Fibroblast of villous mesenchyme (primary cell): ENCODE results near the gene ARL5B. TPM values are rescaled to one million over a fixed set of nuclear protein-coding genes. Genes with fewer than 3 reads are reported as not detected.

Source experiments
- DNase-seq: peaks from one replicate; pipeline ENCODE4 v3.0.0-alpha.2; 2010; ENCODE audit warnings: low read depth
- H3K4me3 ChIP-seq: 2 replicates; pipeline ENCODE4 v1.5.1; 2011; ENCODE audit warnings: low read depth, mild to moderate bottlenecking, low read length
- total RNA-seq: library from RNA; depleted of rRNA; stranded (reverse); fragments of >200 nt; gene quantifications from 2 replicates; pipeline ENCODE4 v1.2.3, GENCODE V29; 2012
- TF ChIP-seq, protein P1 (sequence below): IDR thresholded peaks from 2 replicates; pipeline ENCODE4 v1.5.1; 2012; ENCODE audit warnings: low read depth, mild to moderate bottlenecking, low read length; ENCODE audit not compliant: insufficient read depth

The ARL5B gene
- total RNA-seq, 1 donor: 22.9 TPM

DNA sequence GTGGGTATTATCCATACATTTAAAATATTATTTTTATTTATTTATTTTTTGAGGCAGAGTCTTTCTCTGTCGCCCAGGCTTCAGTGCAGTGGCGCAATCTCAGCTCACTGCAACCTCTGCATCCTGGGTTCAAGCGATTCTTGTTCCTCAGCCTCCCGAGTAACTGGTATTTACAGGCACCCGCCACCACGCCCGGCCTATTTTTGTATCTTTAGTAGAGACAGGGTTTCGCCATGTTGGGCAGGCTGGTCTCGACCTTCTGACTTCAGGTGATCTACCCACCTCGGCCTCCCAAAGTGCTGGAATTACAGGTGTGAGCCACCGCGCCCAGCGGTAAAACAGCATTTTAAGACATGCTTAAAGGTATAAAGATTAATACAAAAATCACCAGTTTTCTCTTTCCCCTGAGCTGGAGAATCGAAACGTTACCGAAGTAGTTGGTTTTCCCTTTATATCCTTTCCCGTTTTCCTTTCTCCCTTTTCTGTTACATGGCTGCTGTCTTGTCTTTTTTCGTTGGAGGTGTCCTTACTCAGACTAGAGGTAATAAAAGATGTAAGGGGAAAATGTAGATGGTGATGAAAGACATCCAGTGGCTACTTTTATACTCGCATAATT is 1.7 kb downstream of the ARL5B start:
- H3K4me3 ChIP-seq: peak overlapping the region; percentile 99
- TF ChIP-seq, protein P1, sequence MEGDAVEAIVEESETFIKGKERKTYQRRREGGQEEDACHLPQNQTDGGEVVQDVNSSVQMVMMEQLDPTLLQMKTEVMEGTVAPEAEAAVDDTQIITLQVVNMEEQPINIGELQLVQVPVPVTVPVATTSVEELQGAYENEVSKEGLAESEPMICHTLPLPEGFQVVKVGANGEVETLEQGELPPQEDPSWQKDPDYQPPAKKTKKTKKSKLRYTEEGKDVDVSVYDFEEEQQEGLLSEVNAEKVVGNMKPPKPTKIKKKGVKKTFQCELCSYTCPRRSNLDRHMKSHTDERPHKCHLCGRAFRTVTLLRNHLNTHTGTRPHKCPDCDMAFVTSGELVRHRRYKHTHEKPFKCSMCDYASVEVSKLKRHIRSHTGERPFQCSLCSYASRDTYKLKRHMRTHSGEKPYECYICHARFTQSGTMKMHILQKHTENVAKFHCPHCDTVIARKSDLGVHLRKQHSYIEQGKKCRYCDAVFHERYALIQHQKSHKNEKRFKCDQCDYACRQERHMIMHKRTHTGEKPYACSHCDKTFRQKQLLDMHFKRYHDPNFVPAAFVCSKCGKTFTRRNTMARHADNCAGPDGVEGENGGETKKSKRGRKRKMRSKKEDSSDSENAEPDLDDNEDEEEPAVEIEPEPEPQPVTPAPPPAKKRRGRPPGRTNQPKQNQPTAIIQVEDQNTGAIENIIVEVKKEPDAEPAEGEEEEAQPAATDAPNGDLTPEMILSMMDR: no peak
- no peak for DNase-seq

DNA sequence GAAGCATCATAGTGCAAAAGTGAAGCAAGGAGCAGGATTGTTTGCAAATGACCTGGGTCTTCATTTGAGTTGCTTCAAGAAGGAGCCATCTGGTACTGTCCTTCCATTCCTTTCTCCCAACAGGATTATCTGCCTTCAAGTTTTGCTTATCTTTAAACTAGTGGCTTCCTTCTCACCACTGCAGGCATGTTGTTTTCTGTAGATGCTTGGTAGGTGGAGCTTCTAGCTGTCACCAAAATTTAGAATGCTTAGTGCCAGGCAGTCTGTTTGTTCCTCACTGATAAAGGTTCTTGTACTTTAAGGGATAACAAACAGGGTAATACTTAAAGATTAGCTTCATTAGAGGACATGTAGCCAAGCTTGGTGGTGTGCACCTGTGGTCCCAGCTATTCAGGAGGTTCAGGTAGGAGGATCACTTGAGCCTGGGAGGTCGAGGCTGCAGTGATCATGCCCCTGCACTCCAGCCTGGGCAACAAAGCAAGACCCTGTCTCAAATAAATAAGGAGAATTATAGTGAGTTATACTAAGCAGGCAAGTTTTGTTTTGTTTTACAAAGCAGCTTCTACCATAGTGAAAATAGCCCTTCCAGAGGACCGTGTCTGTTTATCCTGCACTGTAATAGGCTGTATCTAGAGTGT is 5.7 kb downstream of the ARL5B start:
- TF ChIP-seq, protein P1: no peak
- no peak for DNase-seq
- no peak overlapping the region for H3K4me3 ChIP-seq

DNA sequence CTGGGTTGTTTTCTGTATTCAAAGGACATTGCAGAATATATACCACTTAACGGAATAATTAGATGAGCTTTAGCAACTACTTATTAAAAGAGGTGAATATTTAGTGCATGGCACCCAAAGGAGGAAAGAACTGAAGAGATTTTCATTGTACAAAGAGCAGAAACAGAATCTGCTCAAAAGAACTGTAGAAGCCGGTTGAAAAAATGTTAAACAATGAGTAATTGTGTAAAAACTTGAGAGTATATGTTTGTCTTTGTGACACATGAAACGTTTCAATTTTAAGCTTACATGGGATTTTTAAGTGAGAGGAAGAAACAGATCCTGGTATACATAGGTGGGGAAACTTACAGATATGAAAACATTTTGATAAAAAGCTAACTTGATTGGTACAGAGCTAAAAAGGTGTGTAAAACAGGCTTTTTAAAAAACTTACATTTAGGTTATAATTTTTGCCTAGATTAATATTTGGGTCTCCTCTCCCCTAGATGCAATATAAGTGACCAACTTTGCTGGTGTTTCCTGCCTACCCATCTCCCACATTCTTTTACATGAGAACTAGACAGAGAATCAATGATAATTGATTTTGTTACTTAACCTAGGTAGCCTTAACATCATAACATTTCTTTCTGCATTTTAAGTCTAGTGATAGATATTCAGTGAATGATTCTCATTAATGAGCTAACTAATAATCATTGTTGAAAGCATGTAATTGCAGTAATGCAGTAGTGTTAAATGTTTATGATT is 6.8 kb downstream of the ARL5B start:
- DNase-seq: no peak
- H3K4me3 ChIP-seq: no peak overlapping the region
- TF ChIP-seq, protein P1: no peak

DNA sequence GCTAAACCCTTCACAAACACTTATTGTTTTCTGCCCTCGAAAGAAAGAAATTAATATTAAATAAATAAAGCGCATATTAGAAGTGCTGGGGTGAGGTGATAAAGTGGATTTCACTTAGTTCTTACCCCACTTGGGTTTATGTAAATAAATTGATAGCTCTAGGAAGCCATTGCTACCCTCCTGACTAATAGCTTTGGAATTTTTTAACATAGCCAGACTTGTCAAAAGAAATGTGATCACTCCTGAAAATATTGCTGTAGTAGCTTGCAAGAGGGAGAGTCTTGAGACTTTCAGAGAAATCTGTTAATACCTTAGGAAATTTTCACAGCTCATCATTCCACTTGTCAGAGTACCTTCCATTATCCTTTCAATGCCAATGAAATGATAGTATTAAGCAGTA is 7.6 kb downstream of the ARL5B start:
- no peak overlapping the region for H3K4me3 ChIP-seq
- TF ChIP-seq, protein P1: no peak
- peak; percentile 73 for DNase-seq

DNA sequence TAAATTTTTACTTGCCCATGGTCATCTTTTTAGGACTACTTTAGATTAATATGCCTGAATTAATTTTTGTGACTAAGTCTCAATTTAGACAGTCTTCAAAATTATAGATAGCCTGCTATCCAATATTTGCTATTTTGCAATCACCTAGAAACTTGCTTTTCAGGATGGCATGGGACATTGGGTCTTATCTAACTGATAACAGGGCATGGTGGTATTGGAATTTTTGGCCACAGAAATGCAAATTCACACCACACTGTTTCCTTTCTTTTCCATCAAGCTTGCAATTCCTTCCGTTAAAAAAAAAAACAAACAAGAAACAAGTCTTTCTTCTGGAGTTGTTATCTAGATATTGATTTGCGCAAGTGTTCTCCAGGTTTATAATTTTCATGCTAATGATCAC is 8.8 kb downstream of the ARL5B start:
- no peak for DNase-seq
- H3K4me3 ChIP-seq: no peak overlapping the region
- TF ChIP-seq, protein P1: no peak

DNA sequence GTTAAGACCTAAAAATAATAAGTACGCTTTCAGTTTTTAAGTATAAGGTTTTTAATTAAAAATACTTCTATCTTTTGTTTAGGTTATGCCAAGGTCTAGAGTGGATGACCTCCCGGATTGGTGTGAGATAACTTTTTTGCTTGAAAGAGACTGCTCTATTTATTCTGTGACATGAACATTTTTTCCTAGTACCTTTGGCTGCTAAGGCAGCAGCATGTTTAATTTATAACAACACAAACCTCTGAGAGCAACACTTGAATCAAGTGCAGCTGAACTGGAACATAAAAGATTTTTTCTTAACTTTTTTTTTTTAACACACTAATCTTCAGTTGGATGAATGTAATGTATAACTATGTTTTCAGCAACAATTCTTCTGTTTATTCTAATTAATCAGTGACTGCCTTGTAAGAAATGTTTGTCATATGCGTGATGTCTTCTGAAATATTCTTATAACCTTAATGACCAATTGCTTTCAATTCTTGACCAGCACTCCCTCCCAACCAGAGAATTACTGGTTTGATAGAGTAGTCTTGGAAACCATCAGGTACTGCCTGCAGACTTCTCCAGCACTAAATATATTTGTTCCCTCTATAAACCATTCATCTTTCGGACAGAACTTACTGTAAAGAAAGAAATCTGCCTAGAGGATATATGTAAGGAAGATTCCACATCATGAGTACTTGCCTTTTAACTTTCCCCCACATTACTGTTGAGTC is 16.0 kb downstream of the ARL5B start:
- H3K4me3 ChIP-seq: no peak overlapping the region
- no peak for DNase-seq
- TF ChIP-seq, protein P1: no peak
